Activated CD4-positive, alpha-beta T cell treated with anti-CD3 and anti-CD28 coated beads, Interleukin-2, Interleukin-6, amounts not matched to agents 100 ng/mL and 50 ng/mL, durations not matched to agents 16 hours and 8 hours (primary cell): ENCODE results near the gene EEF1AKMT3.
A peak's percentile ranks its signal among the peaks of the same experiment; 100 is the strongest.
"Not testable (repeated sequence)": the region's sequence is repeated elsewhere in the genome, so short reads cannot be mapped to it uniquely, and the experiment has no call there.

Experiments used
- DNase-seq: peaks from one replicate; pipeline ENCODE4 v3.0.0-alpha.2; 2020

Gene EEF1AKMT3

DNA sequence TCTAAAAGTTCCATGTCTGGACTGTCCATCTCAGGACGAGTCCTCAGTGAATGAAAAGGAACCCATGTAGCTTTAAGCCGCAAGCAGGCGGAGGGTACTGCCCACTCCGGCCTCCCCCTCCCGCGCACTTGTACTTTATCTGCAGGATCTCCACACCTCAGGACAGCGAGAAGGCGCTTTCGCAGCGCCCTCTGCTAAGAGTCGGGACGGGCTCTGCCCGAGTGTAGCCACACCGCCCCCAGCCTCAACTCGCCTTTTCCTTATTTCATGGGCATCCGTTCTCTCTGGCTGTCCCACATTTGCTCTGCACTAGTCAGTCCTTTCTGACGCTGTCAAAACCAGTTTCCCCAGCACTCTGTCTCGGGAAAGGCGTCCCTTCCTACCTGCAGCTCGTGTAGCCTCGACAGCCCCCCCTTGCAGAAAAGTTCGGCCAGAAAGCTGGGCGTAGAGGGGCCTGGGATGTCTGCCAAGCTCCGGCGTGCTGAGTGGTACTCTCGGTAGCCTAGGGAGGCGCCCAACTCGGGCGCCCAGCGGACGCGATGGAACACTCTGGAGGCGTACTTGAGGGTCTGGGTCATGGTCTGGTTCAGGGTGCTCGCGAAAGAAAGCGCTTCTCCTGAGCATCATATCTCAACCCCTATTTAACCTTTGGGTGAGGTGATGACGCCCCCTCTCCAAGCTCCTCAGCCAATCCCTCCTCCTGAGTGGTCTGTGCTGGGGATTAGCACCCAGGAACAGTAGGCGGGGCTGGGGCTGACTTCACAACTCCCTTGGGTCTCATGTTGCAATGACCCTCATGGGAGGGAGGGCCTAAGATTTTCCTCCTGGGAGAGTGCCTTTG is 5.7 kb upstream of the EEF1AKMT3 start, which contains the start of gene CYP27B1:
TSS of gene CYP27B1 (minus strand) at position 615 of the 841 bp plus-strand sequence. CDS start at position 578, 37 bp downstream.
- no peak for DNase-seq

DNA sequence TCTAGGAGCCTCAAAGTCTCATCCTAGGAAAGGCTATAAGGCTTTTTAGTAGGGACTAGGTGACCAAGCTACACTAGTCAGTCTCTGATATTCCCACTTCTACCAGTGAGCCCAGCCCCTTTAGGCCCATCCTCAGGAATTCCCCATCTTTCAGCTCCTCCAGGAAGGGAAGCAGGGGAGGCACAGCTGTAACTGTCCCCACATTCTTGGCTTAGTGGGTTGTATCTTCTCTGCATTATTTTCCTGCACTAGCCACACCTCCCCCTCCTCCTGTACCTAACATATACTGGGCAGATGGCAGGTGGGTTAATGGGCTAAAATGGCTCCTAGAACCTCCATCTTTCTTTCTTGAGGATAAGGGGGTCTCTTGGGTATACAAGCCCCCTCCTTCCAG is 5.1 kb upstream of the EEF1AKMT3 start:
- DNase-seq = no peak

DNA sequence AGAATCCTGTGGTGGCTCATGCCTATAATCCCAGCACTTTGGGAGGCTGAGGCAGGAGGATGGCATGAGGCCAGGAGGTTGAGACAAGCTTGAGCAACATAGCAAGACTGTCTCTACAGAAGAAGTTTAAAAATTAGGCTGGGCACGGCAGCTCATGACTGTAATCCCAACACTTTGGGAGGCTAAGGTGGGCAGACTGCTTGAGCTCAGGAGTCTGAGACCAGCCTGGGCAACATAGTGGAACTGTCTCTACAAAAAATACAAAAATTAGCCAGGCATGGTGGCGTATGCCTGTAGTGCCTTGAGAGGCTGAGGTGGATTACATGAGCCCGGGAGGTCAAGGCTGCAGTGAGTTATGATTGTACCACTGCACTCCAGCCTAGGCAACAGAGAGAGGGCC is 4.5 kb upstream of the EEF1AKMT3 start:
- DNase-seq = no peak

DNA sequence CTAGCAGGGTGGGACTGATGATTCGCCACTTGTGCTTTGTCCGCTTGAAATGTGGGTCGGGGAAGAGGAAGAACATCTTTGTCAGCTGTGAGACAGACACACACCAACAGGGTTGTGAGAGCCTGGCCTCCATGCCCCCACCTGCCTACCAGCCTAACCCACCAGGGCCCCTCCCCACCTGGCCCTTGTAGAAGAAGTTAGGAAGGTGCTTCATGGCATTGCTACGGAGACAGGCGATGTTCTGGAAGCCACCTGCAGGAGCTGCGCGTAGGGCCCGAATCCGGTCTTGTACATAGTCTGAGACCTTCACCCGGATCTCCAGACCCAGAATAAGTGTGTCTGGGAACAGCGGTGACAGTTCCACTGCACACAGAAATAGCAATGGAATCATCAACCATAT is 2.8 kb upstream of the EEF1AKMT3 start:
- DNase-seq = no peak

DNA sequence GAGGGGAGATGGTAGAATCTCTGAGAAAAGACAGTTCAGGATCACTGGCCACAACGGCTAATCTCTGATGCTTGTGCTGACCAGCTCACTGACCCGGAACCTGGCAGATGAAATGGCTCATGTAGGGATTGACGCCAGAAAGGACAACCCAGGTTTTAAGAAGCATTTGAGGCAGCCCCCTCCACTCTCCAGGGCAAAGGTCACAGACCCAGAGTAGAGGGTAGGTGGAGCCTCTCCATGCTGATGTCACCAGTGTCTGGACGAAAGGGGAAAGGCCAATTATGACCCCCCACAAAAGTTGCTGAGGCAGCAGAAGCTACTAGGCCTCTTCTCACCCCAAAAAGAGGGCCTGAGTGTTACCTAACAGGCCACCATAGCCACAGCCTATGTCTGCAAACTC is 1.7 kb upstream of the EEF1AKMT3 start:
- no peak for DNase-seq

DNA sequence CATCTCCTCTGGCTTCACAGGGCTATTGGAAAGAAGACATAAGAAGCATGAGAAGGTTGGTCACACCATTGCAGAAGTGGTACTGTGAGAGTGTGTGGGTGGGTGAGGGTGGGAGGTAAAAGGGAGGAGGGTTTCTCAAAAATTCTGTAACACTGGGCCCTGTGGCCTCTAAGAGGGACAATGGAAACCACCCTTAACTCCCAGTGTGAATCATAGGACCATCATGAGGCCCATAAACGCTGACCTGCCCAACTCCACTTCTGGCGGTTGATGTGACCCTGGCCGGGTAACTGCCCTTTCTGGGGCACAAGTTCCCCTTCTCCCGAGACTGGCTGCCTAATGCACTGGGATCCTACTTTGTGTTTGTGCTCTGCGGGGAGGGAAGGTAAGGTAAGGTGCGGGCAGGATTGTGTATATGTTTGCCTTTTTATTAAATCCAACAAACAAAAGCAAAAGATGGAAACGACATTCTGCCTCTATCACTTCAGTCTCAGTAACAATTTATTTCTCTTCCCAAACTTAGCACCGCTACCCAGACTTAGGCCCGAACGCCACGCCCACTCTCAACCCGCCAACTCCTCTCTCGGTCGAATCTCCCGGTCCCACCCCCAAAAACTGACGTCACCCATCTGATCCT is 1.1 kb upstream of the EEF1AKMT3 start:
- peak; percentile 94 for DNase-seq

DNA sequence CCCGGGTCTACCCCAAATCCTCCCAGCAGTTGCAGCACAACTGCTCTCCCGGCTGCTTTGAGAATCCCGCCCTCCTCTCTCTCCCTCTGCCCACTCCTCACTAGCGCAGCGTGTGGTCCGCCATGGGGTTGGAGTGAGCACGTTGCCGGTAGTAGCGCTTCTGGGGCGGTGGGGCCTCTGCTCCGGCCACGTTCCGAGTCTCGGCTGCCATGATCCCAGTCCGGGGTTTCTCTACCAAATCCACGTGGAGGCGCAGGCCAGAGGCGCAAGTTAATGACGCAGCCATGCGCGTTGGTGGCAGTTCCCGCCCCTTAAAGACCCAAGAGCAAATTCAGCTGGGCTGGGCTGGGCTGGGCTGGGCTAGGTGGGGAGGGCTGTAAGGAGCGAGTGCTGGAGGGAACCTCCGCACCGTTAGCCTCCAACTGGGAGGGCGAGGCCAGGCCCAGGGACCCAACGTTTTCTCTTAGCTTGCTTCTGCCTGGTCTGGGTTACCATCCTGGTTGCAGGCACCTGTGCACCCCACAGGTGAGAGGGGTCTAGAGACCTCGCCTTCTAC is 463 bp upstream of the EEF1AKMT3 start, which contains the start of gene METTL1:
TSS of gene METTL1 (minus strand) at position 233 of the 556 bp plus-strand sequence. CDS start at position 211, 22 bp downstream.
- DNase-seq = peak; percentile 97

DNA sequence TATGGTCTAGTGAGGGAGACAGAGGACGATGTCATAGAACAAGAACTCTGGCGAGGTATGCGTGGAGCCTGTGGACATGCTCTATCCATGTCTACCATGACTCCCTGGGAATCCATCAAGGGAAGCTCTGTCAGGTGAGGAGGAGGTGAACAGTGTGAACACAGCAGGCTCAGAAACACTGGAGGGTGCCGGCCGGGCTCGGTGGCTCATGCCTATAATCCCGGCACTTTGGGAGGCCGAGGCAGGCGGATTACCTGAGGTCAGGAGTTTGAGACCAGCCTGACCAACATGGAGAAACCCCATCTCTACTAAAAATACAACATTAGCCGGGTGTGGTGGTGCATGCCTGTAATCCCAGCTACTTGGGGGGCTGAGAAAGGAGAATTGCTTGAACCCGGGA is 2.2 kb downstream of the EEF1AKMT3 start:
- not testable (repeated sequence) for DNase-seq

DNA sequence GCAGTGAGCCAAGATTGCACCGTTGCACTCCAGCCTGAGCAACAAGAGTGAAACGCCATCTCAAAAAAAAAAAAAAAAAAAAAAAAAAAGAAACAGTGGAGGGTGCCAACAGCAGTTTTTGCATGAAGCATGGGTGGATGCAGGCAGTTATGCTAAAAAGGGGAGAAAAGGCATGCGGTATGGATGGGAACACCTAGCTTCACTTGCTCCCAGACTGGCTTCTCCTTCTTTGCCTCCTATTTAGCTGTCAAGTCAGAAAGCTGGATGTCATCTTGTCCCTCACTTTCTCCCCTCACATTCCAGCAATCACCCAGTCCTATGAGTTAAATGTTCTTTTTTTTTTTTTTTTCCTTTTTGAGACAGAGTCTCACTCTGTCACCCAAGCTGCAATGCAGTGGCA is 2.6 kb downstream of the EEF1AKMT3 start:
- no peak for DNase-seq

DNA sequence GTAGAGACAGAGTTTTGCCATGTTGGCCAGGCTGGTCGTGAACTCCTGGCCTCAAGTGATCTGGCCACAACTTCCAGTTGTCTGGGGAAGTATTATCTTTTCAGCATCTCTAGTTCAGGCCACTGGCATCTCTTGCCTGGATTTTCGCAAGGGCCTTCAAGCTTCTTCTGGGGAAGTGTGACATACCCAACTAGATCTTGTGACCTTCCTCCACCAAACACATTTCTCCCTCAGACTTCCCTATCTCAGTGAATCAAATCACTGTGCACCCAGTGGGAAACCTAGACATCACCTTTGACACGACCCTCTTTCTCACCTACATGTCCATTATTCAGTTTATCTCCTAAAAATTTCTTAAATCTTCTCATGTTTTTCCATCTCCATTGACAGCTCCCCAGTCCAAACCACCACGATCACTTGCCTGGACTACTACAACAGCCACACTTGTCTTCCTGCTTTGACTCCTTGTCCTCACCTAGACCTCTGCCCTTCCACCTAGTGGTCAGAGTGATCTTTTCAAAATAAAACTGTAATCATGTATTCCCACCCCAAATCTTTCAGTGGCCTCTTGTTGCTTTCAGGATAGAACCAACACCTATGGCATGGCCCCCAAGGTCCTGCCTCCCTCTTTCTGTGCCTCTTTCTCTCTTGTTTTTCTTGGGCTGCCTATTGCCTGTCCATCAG is 3.3 kb downstream of the EEF1AKMT3 start:
- DNase-seq = no peak

DNA sequence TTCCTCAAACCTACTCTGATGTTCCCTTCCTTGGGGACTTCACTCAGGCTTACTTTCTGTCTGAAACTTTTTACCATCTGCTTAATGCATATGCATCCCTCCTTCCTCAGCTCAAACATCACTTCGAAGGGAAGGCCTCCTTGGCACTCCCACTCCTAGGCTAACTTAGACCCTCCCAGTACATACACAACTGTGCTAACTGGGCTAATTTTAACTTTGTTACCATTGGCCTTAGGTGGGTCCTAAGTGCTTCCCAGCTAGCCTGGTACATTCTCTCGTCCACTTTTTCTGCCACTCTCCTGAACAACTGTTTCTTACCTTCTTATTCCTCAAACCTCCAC is 3.8 kb downstream of the EEF1AKMT3 start:
- no peak for DNase-seq

DNA sequence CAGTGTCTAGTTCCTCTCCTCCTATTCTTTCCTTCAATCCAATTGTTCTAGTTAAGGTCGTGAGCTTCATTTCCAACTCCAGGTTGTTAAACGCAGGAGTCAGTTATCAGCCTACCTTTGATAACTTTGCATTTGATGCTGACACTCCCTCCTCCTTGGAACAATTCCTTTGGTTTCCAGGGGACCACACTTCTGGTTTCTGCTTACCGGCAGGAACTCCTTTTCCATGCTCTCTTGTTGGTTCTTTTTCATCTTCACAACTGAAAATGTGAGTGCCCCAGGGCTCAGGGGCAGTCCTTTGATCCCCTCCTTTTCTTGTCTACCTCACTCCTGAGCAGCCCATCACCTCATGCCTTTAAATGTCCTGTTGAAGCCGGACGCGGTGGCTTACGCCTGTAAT is 5.0 kb downstream of the EEF1AKMT3 start:
- DNase-seq = no peak

DNA sequence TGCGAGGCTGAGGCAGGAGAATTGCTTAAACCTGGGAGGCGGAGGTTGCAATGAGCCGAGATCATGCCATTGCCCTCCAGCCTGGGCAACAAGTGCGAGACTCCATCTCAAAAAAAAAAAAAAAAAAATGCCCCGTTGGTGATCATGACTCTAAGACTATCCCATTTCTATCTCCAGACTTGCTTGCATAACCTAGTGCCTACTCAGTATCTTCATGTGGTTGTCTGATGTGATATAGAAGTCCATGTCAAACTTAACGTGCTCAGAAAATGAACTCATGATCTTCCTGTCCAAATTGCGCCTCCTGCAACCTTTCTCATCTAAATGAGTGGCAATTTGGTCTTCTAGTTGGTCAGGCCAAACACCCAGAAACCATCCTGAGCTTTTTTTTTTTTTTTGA is 5.5 kb downstream of the EEF1AKMT3 start:
- DNase-seq = no peak

DNA sequence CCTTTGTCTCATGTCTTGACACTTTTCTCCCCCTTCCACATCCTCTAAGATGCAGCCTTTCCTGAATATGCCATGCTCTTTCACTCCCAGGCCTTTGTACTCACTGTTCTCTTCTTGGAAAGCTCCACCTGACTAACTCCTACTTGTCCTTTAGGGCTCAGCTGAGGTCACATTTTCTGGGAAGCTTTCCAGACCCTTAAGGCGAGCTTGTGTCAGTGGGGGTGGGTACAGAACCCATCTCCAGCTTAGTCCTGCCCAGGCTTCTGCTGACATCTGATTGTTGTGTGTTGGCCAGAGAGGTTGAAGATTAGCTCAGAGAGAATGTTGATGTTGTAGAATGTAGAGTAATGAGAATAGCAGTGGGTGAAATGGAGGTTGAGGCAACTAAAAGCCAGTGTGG is 7.3 kb downstream of the EEF1AKMT3 start:
- no peak for DNase-seq

DNA sequence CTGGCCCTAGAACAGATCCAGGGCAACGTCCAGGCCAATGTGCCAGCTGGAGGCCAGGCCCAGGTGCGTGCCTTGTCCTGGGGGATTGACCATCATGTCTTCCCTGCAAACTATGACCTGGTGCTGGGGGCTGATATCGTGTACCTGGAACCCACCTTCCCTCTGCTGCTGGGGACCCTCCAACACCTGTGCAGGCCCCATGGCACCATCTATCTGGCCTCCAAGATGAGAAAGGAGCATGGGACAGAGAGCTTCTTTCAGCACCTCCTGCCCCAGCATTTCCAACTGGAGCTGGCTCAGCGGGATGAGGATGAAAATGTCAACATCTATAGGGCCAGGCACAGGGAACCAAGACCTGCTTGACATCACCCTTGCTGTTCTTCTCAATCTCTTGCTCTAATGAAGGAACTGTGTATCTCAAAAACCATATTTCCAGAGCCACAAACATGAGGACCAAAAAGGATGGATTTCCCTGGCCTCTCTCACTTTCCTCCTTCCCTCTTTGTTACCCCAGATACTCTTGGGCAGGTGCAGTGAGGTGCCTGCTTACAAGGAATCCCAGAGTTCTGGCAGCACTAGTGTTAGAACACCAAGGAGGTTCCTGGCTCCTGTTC is 8.0 kb downstream of the EEF1AKMT3 start:
- no peak for DNase-seq

DNA sequence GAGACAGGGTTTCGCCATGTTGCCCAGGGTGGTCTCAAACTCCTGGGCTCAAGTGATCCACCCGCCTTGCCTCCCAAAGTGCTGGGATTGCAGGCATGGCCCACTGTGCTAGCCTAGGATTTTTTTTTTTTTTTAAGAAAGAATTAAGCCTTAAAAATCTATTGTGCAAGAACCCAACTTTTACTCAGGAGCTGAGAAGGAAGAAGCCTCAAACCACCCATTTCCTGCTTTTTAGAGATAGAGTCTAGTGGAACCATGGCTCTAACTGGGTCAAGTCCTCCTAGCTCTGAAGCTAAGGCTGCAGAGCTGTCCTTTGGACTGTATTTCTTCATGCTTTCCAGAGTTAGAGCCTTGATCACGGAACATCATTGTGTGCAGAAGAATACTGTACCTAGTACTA is 8.8 kb downstream of the EEF1AKMT3 start:
- no peak for DNase-seq

DNA sequence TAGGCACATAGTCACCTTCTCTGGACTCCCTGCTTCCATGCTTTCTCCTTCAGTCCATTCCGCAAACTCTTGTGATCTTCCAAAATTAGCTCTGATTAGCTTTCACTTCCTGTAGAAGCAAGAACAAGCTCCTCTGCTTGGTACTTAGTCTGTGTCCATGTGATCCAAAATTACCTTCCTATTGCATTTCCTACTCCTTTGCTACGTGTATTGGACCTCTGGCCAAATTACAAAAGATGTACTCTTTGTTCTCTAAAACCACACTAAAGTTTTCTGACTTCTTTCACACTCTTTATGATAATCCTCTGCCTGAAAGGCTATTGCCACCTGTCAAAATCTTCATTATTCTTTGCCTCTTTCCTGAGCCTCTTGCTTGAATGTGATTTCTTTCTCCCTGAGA is 9.4 kb downstream of the EEF1AKMT3 start:
- no peak for DNase-seq

DNA sequence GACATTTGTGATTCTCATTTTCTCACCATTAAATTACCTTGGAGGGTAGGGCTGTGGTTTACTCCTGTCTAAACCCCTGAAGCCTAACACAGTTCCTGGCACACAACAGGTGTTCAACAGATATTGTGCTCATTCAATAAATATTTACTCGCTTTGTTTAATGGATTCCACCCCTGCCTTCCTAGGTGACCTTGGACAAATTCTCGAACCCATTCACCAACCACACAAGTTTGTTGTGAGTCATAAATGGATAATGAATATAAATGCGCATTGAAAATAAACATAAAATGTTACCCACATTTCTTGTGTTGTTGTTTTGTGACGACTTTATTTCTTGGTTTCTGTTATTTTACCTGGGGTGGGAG is 9.8 kb downstream of the EEF1AKMT3 start:
- DNase-seq = no peak

DNA sequence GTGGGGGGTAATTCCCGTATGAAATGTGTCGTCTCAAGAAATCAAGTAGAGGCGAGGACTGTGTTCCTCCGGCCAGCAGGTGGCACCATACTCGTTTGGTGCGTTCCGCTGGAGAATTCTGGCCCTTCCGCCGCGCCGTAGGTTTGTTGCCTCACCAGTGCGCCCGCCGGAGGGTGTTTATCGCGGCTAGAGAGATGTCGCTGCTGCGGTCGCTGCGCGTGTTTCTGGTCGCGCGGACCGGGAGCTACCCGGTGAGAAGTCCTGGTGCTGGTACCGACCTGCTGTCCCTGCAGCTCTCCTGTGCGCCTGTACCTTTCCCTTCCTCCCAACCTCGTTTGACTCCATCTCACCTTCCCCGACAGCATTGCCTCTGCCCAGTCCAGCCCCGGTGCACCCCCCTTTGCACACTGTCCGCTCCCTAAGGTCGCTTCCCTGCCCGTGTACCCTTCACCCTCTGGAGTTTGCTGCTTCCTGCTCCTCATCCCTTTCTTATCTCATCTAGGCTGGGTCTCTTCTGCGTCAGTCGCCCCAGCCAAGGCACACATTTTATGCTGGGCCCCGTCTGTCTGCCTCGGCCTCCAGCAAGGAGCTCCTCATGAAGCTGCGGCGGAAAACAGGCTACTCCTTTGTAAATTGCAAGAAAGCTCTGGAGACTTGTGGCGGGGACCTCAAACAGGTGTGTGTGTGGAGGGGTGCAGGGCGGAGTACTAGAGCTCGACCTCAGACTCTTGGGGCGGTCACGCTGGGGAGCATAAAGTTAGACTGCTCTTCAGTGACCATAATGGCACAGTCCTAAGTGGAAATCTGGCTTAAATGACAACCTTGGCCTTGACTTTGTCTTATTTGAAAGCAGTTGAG is 10.4 kb downstream of the EEF1AKMT3 start, which contains the start of gene TSFM:
TSS of gene TSFM (plus strand) at position 180 of the 858 bp plus-strand sequence. CDS start at position 195, 15 bp downstream.
- DNase-seq = peak; percentile 96

DNA sequence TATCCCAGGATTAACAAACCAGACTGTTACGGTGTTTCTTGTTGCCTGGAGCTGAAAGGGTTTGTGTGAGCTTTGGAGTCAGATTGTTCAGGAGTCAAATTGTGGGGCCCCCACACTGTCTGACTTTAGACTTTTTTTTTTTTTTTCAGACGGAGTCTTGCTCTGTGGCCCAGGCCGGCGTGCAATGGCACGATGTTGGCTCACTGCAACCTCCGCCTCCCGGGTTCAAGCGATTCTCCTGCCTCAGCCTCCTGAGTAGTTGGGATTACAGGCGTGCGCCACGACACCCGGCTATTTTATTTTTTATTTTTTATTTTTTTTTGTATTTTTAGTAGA is 11.0 kb downstream of the EEF1AKMT3 start:
- DNase-seq = no peak

DNA sequence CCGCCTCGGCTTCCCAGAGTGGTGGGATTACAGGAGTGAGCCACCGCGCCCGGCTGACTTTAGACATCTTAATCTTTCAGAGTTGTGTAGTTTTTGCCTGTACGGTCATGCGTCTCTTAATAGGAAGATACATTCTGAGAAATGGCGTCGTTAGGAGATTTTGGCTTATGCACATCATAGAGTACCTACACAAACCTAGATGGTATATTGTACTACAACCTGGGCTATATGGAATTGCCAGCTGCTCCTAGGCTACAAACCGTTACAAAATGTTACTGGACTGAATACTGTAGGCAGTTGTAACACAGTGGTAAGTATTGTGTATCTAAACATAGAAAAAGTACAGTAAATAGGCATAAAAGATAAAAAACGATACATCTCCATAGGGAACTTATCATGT is 11.4 kb downstream of the EEF1AKMT3 start:
- no peak for DNase-seq

DNA sequence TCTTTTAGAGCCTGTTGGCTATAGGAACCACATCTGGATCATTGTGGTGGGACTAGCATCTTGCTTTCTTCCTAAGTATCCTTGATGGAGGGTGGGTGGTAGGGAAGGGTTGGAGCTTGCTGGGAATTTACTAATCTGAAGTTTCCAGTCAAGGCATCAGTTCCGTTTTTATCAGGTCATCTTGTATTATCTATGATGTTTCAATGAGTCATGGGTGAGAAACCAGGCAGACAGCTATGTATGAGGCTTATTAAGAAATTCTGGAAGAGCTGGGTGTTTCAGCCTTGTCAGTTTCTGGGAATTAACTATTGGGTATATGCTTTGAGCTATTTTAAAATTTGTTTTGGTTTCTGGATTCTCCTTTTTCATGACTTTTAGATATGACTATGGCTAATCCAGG is 21.5 kb downstream of the EEF1AKMT3 start:
- DNase-seq = no peak
